ENCODE measurements around the gene CSNK1A1.
"Not testable (repeated sequence)": the region's sequence is repeated elsewhere in the genome, so short reads cannot be mapped to it uniquely, and the experiment has no call there.

DNA sequence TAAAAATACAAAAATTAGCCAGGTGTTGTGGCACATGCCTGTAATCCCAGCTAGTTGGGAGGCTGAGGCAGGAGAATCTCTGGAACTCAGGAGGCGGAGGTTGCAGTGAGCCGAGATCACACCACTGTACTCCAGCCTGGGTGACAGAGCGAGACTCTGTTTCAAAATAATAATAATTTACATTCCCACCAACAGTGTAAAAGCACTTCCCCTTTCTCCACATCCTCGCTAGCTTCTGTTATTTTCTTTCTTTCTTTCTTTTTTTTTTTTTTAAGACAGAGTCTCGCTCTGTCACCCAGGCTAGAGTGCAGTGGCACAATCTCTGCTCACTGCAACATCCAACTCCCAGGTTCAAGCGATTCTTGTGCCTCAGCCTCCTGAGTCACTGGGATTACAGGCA is 89.3 kb downstream of the CSNK1A1 start:
- TF ChIP-seq POLR2A, CTCF (IDR thresholded peaks at IDR 0.05): not testable (repeated sequence)
